A673 (cell line): ENCODE results near the gene NOX3.

Experiments used
- CTCF ChIP-seq: fragments of 300-800, 200-600 bp; sonication (generic); conservative IDR thresholded peaks from 2 replicates; pipeline ENCODE4 v1.5.1; 2017; ENCODE audit warnings: low read depth, mild to moderate bottlenecking, antibody characterized with exemption, low read length, moderate library complexity, mixed read lengths
- EZH2 ChIP-seq: fragments of 200-600 bp; sonication (generic); IDR thresholded peaks from 2 replicates; pipeline ENCODE4 v1.6.1; 2017; ENCODE audit warnings: borderline replicate concordance, low read depth, mild to moderate bottlenecking, mixed read lengths, antibody characterized with exemption, low read length; ENCODE audit not compliant: poor library complexity, severe bottlenecking

GRCh38 chr6:155436981-155437749, 18.5 kb downstream of the NOX3 start:
- TF ChIP-seq CTCF (no peak), EZH2 (no peak)
